Small intestine (tissue), 7 donors: ENCODE results near the gene PSMB5. TPM values are rescaled to one million over a fixed set of nuclear protein-coding genes. Genes with fewer than 3 reads are reported as not detected.
A peak's percentile ranks its signal among the peaks of the same experiment; 100 is the strongest.

Source experiments
- DNase-seq, 2 donors: peaks; one replicate each; pipeline versions ENCODE4 v3.0.0 to v3.0.0-alpha.2; 2013
- FAIRE-seq: peaks from 2 replicates; lab custom pipeline; 2012; peaks lifted over from hg19 to GRCh38; lab: Jason Lieb, UNC
- H3K27ac ChIP-seq, 3 donors: one replicate each; pipeline ENCODE4 v1.5.1; 2013; ENCODE audit warnings: low read length in 2 of 3, mild to moderate bottlenecking in 2 of 3, control low read depth in 1 of 3, inconsistent platforms in 1 of 3, low read depth in 1 of 3, moderate library complexity in 1 of 3
- H3K27me3 ChIP-seq, 3 donors: one replicate each; pipeline ENCODE4 v1.6.1; 2013; ENCODE audit warnings: low read length in 3 of 3, inconsistent platforms in 1 of 3; ENCODE audit not compliant: control insufficient read depth in 3 of 3, insufficient read depth in 3 of 3
- H3K36me3 ChIP-seq, 3 donors: one replicate each; pipeline ENCODE4 v1.6.1; 2013; ENCODE audit warnings: low read length in 3 of 3, inconsistent platforms in 1 of 3, low read depth in 1 of 3, mild to moderate bottlenecking in 1 of 3, moderate library complexity in 1 of 3; ENCODE audit not compliant: control insufficient read depth in 3 of 3, insufficient read depth in 2 of 3
- H3K4me1 ChIP-seq, 3 donors: one replicate each; pipeline ENCODE4 v1.6.1; 2013; ENCODE audit warnings: low read length in 2 of 3, inconsistent platforms in 1 of 3, low read depth in 1 of 3, mild to moderate bottlenecking in 1 of 3, moderate library complexity in 1 of 3; ENCODE audit not compliant: control insufficient read depth in 3 of 3, insufficient read depth in 2 of 3
- H3K4me3 ChIP-seq, 3 donors: one replicate each; pipeline ENCODE4 v1.5.1; 2013; ENCODE audit warnings: low read length in 3 of 3, control low read depth in 1 of 3, inconsistent platforms in 1 of 3, low read depth in 1 of 3, mild to moderate bottlenecking in 1 of 3, moderate library complexity in 1 of 3
- H3K9me3 ChIP-seq, 2 donors: one replicate each; pipeline ENCODE4 v1.6.1; 2013; ENCODE audit warnings: low read depth in 1 of 2, low read length in 1 of 2; ENCODE audit not compliant: control insufficient read depth in 2 of 2, insufficient read depth in 1 of 2
- WGBS, 3 donors: extraction: QIAGEN DNeasy Blood & Tissue Kit; methylation state at CpG; one replicate each; pipeline ENCODE4 v1.1.7; 2013; 5-methylcytosine and 5-hydroxymethylcytosine counted together
- polyA plus RNA-seq, 4 donors: library from polyadenylated mRNA; stranded (reverse) in 3 of 4; unstranded in 1 of 4; fragments of 200-250 nt in 3 of 4; fragments of 120-200 nt in 1 of 4; gene quantifications; one replicate each; pipeline versions ENCODE4 v1.2.1 to v1.2.3, GENCODE V29; 2013
- donor health status: healthy with polysubstance abuse.
- donor health status: control.
- donor health status: control.
- donor health status: Bipolar disorder and iron deficiency.
- donor health status: healthy.

The PSMB5 gene
- polyA plus RNA-seq, 4 donors: 84.0 to 166 (median 92.8) TPM

DNA sequence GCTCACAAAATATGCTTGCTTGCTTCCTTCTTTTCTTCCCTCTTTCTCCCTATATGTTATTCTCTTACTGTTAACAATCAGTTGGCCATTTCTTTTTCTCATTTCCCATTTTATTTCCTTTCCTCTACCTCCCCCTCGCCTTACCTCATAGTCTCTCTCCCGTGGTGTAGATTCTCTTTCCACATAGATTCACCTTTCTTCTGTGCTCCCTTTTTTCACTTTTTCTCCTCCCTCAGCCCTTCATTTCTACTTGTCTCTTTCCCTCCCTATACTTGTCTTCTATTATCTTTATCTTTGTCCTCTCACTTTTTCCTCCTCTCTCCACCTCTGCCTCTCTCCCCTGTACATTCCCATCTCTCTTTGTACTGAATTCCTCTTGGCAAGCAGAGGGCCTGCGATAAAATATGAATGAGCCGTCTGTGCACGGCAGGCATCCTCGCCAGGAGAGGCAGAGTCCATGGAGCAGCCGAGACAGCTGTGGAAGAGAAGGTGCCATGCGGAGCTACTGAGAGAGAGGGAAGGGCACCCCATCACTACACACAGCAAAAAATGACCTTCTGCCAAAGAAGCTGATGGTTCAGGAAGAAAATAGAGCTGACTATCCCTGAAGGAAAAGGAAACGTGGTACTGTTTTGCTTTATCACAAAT lies 36.9 kb downstream of the PSMB5 start:
- FAIRE-seq (no peak), DNase-seq (peak in 1 of 2 donors; percentile 27)
- Histone ChIP-seq H3K9me3 (no peaks in the 10 kb centered on the region), H3K4me1 (no peaks in the 10 kb centered on the region), H3K4me3 (no peak overlapping the region), H3K27me3 (no peaks in the 10 kb centered on the region), H3K27ac (no peak overlapping the region), H3K36me3 (peaks cover 0 to 18% (median 0%) of the 10 kb centered on the region in 3 donors)
- WGBS, 3 donors: 26 to 66% (median 53%) methylated on average over 9 of the region's 9 CpGs

DNA sequence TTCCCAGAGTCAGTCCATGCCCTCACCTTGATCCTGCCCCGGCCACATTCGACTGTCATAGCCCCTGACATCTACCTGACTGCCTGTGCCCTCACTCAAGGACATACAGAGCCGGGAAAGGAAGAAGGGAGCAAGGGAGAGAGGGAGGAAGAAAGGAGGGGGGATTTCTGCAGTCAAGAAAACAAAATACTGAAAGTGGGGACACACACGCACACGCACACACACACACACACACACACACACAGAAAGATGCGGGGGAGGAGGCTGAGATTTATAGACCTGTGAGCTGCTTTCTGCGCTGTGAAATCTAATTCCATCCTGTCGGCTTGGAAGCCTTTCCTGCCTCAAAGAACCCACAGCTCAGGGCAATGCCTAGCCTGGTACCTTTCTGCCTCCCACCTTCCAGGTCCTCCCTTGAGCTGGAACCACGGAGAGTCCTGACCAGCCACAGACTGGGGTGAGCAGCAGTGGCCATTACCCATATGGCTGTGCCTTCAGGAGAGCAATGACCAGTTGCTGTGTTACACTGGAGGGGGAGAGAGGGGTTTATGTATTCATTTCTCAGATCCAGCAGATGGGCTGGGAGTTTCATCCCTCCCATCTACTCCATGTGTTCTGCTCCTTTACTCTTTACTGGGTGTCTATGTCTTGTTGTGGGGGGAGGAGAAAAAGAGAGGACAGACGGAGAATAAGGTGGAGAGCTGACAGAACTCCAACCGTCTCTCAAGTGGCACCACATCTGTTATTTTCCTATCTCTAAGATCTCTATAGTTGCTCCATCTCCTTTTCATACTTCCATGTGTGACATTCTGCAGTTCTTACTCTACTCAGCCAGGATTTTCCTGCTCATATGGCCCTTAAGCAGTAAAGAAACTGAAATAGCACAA lies 37.7 kb downstream of the PSMB5 start:
- Histone ChIP-seq H3K4me1 (no peaks in the 10 kb centered on the region), H3K36me3 (peaks cover 0 to 18% (median 0%) of the 10 kb centered on the region in 3 donors), H3K27me3 (no peaks in the 10 kb centered on the region), H3K4me3 (no peak overlapping the region), H3K9me3 (no peaks in the 10 kb centered on the region), H3K27ac (peak overlapping the region in 1 of 3 donors; percentile 7)
- 73 to 82% (median 75%) methylated on average over 11 of the region's 11 CpGs for WGBS, 3 donors
- no peak for DNase-seq
- FAIRE-seq: no peak

DNA sequence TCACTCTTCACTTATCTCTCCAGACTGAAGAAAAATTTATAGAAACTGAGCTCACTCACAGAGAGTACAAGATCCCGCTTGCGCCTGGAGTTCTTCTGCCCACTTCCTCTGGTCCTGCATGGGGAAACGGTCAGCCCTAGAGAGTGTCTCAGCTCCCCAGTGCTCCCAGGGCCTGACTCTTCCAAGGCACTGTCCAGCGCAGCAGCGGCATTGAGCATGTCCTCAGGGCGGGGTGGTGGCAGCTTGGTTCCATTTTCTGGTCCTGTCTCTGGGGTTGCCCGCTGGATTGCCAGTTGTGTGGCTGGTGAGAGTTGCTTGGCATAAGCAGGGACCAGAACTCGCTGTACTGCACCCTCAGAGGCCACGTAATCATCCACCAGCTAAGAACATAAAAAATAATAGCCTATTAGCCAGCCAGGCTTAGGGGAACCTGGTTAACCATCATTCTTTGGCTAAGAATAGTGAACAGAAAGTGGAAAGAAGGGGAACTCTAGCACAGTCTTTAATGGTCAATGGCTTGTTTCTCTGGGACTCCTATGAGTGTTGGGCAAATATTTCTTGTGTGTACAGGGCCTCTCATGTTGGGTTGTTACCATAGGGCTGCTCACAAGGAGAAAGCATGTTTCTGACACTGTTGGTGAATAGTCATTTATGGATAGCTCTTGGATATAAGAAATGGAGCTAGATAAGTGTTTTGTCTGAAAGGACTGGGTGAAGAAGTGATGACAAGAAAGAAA lies 38.6 kb downstream of the PSMB5 start:
- H3K36me3 ChIP-seq: peaks cover 0 to 21% (median 0%) of the 10 kb centered on the region in 3 donors
- 92 to 94% (median 92%) methylated on average over 9 of the region's 9 CpGs for WGBS, 3 donors
- FAIRE-seq (no peak), DNase-seq (no peak)
- no peak overlapping the region for H3K4me3 ChIP-seq
- no peaks in the 10 kb centered on the region for H3K9me3 ChIP-seq
- H3K27ac ChIP-seq: no peak overlapping the region
- H3K27me3 ChIP-seq: no peaks in the 10 kb centered on the region
- no peaks in the 10 kb centered on the region for H3K4me1 ChIP-seq

DNA sequence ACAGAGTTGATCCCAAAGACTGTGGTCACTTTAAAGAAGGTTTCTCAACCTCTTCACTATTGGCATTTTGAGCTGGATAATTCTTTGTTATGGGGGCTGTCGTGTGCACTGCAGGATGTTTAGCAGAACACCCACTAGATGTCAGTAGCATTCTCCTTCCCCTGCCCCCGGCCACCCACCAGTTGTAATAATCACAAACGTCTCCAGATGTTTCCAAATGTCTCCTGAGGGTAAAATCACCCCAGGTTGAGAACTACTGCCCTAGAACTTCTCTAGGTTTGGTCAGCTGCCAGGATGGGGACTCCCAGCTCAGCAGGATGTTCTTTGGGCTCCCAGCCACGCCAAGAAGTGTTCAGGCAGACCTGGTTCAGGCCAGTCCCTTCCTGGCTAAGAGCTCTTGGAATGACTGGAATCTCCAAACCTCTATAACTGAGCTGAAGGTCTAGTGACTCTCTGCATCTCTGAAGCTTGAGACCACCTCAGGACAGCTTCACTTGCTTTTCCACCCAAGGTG lies 39.9 kb downstream of the PSMB5 start:
- FAIRE-seq: no peak
- DNase-seq: peak in 1 of 2 donors; percentile 48
- H3K27me3 ChIP-seq: no peaks in the 10 kb centered on the region
- no peaks in the 10 kb centered on the region for H3K9me3 ChIP-seq
- no peaks in the 10 kb centered on the region for H3K4me1 ChIP-seq
- no peak overlapping the region for H3K27ac ChIP-seq
- H3K4me3 ChIP-seq: no peak overlapping the region
- peaks cover 0 to 21% (median 0%) of the 10 kb centered on the region in 3 donors for H3K36me3 ChIP-seq
- WGBS, 3 donors: 16 to 23% (median 23%) methylated on average over 4 of the region's 4 CpGs

DNA sequence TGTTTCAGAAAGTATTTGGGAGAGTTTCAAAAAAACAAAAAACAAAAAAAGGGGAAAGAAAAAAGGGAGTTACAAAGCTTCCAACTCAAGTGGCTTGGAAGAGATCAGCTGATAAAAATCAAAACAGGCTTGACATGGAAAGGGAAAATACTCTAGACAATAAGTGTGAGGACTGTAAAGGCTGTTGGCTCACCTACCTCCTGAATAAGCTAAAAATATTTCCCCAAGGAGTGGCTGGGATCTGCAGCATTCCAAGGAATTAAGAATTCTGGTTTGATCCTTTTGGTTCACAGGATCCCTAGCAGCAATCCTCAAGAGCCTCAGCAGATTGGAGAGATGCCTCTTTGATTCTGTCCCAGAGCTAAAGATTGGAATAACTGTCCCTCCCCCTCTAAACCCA lies 41.2 kb downstream of the PSMB5 start:
- Histone ChIP-seq H3K27ac (no peak overlapping the region), H3K36me3 (peaks cover 0 to 21% (median 2%) of the 10 kb centered on the region in 3 donors), H3K4me1 (no peaks in the 10 kb centered on the region), H3K27me3 (no peaks in the 10 kb centered on the region), H3K4me3 (no peak overlapping the region), H3K9me3 (no peaks in the 10 kb centered on the region)
- DNase-seq (no peak), FAIRE-seq (no peak)

DNA sequence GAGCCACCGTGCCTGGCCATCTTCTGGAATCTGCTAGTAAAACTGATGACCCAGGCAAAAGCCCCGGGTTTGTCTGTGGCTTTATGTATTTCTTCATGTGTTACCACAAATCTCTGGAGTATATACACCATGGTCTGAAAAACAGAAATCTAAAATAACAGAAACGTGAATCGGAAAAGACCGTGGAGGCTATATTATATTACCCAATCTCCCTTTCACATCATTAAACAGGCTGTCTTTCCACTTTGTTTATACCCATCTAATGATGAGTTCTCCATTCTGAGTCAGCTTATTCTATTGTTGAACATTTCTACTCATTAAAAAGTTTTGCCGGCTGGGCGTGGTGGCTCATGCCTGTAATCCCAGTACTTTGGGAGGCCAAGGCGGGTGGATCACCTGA lies 42.8 kb downstream of the PSMB5 start:
- no peak overlapping the region for H3K27ac ChIP-seq
- no peaks in the 10 kb centered on the region for H3K27me3 ChIP-seq
- H3K4me1 ChIP-seq: no peaks in the 10 kb centered on the region
- WGBS, 3 donors: 91 to 96% (median 93%) methylated on average over 8 of the region's 8 CpGs
- no peak overlapping the region for H3K4me3 ChIP-seq
- DNase-seq (no peak), FAIRE-seq (no peak)
- no peaks in the 10 kb centered on the region for H3K9me3 ChIP-seq
- H3K36me3 ChIP-seq: peaks cover 0 to 27% (median 2%) of the 10 kb centered on the region in 3 donors

DNA sequence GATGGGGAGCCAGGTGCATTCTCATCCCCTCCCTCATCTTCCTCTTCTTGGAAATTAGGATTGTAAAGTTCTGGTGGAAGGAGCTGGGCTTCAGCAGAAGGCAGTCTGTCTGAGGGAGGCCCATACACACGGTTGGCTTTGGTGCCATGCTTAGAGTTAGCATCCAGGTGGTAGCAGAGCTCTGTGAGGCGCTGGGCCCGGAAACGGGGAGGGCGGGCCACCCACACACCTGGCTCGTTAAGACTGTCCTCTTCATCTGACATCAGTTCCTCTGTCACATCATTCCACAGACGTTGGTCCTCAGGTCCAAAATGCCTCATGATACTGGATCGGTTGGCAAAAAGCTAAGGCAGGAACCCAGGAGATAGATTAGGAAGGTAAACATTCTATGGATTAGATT lies 47.4 kb downstream of the PSMB5 start:
- no peaks in the 10 kb centered on the region for H3K9me3 ChIP-seq
- 82 to 87% (median 85%) methylated on average over 8 of the region's 8 CpGs for WGBS, 3 donors
- no peak overlapping the region for H3K27ac ChIP-seq
- FAIRE-seq (no peak), DNase-seq (no peak)
- no peaks in the 10 kb centered on the region for H3K27me3 ChIP-seq
- peaks cover 0 to 19% (median 2%) of the 10 kb centered on the region in 3 donors for H3K36me3 ChIP-seq
- H3K4me3 ChIP-seq: no peak overlapping the region
- no peaks in the 10 kb centered on the region for H3K4me1 ChIP-seq

DNA sequence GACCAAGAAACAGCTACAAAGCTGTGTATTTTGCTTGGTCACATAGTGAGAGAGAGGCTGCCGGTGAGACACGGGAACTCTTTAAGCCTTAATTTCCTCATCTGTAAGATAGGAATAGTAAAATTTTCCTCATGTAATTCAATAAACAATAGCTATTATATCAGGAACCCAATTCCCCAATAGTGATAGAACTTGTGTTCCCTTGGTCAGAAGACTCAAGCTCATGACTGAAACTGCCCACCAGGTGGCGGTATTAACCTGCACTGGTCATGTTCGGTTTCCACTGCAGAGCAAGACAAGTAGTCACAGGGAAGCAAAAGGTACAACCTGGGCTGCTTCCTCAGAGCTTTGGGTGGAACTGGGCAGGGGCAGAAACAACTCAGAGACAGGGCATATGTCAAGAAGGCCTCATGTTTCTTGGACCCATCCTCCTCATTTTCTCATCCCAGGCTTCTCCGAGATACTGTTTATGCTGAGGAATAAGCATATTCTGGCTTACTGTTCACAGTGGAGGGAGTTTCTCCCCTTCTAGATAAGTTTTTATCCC lies 48.1 kb downstream of the PSMB5 start:
- 25 to 27% (median 26%) methylated on average over 5 of the region's 5 CpGs for WGBS, 3 donors
- no peak for FAIRE-seq
- H3K4me3 ChIP-seq: no peak overlapping the region

More for the DNA sequence above, 48.1 kb downstream of the PSMB5 start:
- peaks cover 0 to 17% (median 2%) of the 10 kb centered on the region in 3 donors for H3K36me3 ChIP-seq
- H3K27ac ChIP-seq: no peak overlapping the region
- H3K27me3 ChIP-seq: peaks cover 0 to 7% (median 0%) of the 10 kb centered on the region in 3 donors
- H3K4me1 ChIP-seq: peaks cover 0 to 4% (median 2%) of the 10 kb centered on the region in 3 donors
- DNase-seq: peak; percentile 90 to 92
- no peaks in the 10 kb centered on the region for H3K9me3 ChIP-seq
